ENCODE measurements around the gene GRPR.

GRPR gene

GRCh38 chrX:16123222-16123786, at the start of gene GRPR:
Gene GRPR (plus strand): TSS chrX:16123565. CDS start chrX:16123954, 389 bp downstream.
- DNase-seq (ENCODE audit: low read depth, low spot score) = peak; percentile 10
- no peak within 1 kb of the TSS for H3K27ac ChIP-seq

- DNase-seq (ENCODE audit: low read depth, low spot score) = no peak
- H3K27ac ChIP-seq = no peak overlapping the region
Measured at GRCh38 chrX:16075087-16075486, 48.3 kb upstream of the GRPR start.

GRCh38 chrX:16076834-16077233, 46.5 kb upstream of the GRPR start:
- no peak overlapping the region for H3K27ac ChIP-seq
- DNase-seq (ENCODE audit: low read depth, low spot score) = no peak

- no peak for DNase-seq (ENCODE audit: low read depth, low spot score)
- H3K27ac ChIP-seq = no peak overlapping the region
Measured at GRCh38 chrX:16077811-16078210, 45.6 kb upstream of the GRPR start.

DNA sequence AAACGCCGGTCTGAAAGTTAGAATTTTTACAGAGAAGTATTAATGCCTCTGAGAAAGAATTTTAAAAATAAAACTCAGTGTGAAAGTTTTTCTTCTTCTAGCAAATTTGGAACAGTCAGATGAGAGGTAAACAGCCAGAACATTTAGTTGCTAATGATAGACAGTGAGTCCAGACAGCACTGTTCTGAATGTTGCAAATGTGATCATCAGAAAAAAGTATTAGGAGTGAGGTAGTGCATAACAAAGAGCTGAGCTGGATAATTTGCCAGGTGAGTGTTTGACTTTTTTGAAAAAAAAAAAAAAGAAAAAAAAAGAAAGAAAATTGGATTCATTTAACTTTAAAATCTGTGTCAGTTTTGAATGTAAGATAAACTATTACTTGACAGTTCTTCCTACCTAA, 42.0 kb upstream of the GRPR start:
- no peak overlapping the region for H3K27ac ChIP-seq
- no peak for DNase-seq (ENCODE audit: low read depth, low spot score)

GRCh38 chrX:16082470-16083085, 40.8 kb upstream of the GRPR start:
- DNase-seq (ENCODE audit: low read depth, low spot score) = no peak
- H3K27ac ChIP-seq = no peak overlapping the region

DNA sequence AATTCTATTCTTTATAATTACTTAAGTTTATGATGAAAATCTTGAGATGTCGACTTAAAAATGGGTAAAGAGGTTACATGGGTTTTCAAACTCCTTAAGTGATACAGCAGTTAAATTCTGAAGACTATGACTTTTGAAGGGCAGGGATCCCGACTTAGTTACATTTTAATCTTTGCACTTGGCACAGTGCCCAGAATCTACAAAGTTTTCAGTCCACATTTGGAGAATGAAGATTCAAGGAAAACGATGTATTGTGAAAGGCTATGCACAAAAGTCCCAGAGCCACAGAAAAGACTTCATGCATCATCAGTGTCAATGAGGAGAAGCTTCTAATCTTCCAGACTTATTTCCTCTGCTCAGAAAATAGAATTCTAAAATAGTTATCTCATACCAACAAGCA, 36.3 kb upstream of the GRPR start:
- no peak for DNase-seq (ENCODE audit: low read depth, low spot score)

DNA sequence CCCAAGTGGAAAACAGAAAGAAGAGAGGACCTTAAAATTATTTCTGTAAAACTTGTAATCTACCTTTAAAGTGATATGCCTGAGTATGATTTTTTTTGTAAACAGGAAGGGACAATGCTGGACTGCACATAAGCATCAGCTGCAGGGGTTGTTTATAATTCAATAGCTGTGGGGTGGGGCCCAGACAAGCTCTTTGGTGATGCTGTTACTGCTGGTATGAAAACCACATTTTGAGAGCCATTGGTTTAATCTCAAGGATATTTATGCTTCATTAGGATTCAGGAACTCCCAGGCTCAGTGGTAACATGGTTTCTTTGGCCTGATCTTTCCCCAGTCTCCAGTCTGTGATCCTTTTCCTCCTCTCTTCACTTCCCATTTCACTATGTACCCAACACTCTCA, 34.3 kb upstream of the GRPR start:
- no peak overlapping the region for H3K27ac ChIP-seq
- DNase-seq (ENCODE audit: low read depth, low spot score) = no peak

More for the DNA sequence above, 36.3 kb upstream of the GRPR start:
- no peak overlapping the region for H3K27ac ChIP-seq

DNA sequence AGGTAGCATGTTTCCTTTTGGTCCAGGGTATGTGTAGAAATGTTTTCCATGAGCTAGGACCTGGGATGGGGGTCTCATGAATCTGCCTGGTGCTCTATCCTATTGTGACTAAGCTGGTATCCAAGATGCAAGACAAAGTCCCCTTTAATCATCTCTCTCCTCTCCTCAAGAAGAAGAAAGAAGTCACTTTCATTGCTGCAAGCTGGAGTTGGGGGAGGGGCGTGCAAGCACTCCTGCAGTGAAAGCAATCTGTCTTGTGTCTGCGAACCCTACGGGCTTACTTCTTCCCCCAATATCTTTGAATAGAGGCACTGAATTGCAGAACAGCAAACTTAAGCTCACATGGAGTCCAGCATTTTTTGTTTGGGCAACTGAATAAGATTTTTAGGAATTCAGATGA, 27.2 kb upstream of the GRPR start:
- no peak for DNase-seq (ENCODE audit: low read depth, low spot score)
- no peak overlapping the region for H3K27ac ChIP-seq

DNA sequence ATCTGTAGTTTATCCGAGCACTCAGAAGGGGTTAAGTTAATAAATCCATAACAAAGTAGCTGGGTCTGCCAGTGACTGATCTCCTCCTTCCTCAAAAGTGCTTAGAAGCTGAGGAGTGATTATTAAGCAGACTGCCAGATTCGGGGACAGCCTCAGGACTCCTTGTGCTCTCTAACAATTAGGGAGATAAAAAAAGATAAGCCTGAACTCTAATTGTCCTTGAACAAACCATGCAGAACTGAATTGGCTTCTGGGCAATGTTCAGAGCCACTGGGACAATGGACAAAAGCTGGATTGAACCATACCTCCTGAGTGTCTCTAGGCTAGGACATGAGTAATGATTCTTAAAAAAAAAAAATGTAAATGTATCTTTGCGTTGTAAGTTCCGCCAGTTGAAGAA, 22.7 kb upstream of the GRPR start:
- DNase-seq (ENCODE audit: low read depth, low spot score) = no peak
- no peak overlapping the region for H3K27ac ChIP-seq

DNA sequence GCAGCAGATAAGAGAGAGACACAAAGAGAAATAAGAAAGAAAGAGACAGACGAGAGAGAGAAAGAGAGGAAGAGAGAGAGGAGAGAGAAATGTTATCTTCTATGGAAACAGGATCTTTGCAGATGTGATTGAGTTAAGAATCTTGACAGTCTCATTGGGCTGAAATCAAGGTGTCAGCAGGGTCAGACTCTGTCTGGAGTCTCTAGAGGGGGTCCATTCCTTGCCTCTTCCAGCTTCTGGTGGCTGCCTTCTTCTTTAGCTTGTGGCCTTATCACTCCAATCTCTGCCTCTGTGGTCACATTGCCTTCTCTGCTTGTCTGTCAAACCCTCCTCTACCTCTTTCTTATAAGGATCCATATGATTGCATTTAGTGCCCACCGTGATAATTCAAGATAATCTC, 21.8 kb upstream of the GRPR start:
- DNase-seq (ENCODE audit: low read depth, low spot score) = no peak
- no peak overlapping the region for H3K27ac ChIP-seq

DNA sequence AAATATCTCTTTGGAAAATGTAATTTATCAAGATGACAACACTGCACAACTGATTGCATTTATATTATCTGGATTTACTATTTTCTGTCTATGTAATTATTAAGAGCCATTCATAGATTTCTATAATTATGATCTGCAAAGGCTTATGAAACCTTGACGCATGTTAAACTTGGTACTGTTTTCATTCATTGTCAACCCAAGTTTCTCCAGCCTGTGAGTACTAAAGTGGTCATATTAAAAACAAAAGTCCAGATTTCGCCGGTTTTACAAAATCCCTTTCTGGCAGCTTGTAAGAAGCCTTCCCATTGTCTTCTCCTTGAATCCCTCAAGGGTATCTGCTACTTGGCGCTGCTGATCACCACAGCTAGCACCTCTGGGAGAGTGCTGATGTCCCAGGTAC, 19.7 kb upstream of the GRPR start:
- DNase-seq (ENCODE audit: low read depth, low spot score) = no peak
- H3K27ac ChIP-seq = no peak overlapping the region

DNA sequence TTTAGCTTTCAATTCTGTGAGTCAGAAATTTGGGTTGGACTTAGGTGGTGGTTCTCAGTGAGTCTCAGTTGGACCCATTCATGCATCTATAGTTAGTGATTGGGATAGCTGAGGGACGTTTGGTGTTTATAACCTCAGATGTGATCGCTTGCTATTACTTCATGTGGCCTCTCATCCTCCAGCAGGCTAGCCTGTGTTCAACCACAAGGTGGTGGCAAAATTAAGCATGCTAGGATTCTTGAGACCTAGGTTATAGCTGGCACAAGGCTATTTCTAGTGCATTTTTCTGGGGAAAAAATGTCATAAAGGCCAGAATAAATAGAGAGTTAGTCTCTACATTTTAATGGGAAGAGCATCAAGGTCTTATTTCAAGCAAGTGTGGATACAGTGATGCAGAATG, 10.9 kb upstream of the GRPR start:
- DNase-seq (ENCODE audit: low read depth, low spot score) = no peak
- H3K27ac ChIP-seq = no peak overlapping the region

DNA sequence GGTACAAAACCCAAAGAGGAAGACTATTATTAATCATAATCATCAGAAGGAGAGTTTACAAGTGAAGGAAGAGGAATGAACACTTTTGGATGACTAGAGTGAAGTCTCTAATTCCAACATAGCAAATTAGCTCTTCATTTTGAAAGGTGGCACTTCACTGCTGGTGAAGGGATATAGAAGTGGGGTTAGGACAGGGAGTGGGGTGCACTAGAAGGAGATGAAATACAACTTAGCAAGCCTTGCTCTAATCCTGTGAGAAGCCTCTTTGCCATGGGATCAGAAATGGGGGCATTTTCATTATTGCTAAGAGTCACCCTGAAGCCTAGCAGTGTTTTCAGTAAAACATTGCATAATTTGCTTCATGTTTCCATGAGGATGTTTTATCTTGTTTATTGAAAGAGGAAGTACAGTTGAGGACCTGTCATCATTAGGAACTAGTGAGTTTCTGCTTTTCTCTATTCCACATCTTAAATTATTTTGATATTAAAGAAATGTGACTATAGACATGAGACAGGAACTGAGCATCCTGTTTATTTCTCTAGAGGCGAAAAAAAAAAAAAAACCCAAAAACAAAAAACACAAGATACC, 9.3 kb upstream of the GRPR start:
- no peak overlapping the region for H3K27ac ChIP-seq
- no peak for DNase-seq (ENCODE audit: low read depth, low spot score)

DNA sequence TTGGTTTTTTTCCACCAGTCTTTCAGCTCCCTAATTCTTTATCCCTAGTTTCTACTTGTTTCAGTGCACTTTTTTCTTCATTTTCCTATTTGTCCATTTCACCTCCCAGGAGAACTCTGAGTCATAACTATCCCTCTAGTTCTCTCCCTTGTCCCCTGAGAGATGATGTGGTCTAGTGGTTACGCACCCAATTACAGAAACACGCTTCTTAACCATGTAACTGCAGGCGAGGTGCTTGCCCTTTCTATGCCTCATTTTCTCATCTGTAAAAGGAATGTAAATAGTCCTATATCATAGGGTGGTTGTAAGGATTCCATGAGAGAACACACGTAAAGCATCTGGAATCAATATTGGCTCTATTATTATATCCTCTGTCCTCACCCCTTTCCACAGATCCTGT, 8.8 kb upstream of the GRPR start:
- no peak overlapping the region for H3K27ac ChIP-seq
- no peak for DNase-seq (ENCODE audit: low read depth, low spot score)

DNA sequence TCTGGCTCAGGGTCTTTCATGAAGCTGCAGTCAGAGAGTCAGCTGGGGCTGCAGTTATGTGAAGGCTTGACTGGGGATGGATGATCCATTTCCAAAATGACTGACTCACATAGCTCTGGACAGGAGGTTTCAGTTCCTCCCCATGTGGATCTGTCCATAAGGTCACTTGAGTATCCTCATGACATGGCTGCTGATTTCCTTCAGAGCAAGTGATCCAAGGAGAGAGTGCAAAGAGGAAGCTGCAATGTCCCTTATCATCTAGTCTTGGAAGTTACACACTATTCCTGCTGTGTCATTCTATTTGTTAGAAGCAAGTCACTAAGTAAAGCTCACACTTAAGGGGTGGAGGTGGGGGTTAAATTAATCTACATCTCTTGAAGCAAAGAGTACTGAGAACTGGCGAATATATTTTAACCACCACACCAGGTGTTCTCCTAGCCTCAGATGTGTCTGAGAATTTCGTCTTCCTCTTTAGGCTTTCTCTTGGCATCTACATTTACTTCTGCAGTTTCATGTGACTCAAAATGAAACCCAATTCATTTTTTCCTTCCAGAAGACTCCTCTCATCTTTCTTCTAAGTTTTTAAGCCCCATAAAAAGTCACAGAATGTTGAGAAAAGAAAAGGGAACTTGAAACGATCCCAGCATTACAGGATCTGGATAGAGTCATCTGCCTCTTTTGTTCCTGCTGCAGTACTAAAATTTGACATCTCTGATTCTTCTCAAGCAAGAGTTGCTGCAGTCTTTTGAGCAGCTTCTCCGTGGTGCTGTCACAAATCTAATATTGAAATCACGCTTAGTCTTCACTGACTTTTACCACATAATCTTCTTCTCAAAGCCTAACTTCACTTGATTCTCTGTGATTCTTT, 3.8 kb upstream of the GRPR start:
- no peak overlapping the region for H3K27ac ChIP-seq
- no peak for DNase-seq (ENCODE audit: low read depth, low spot score)

DNA sequence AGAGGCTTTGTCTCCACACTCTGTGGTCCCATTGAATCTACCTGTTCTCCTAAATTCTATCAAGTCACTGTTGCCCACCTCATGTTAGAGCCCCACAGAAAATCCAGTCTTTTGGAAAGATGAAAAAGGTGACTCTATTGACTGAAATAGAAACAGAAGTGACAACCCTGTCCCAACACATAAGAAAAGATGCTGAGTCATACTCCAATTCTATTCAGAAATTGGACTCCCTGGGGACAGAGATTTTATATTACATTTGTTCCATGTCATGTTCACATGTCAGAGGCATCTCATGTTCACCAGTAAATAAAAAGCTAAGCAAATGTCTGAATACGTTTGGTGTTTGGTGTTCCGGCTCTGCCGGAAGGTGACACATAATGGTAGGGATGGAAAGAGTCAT, 2.9 kb upstream of the GRPR start:
- H3K27ac ChIP-seq = no peak overlapping the region

DNA sequence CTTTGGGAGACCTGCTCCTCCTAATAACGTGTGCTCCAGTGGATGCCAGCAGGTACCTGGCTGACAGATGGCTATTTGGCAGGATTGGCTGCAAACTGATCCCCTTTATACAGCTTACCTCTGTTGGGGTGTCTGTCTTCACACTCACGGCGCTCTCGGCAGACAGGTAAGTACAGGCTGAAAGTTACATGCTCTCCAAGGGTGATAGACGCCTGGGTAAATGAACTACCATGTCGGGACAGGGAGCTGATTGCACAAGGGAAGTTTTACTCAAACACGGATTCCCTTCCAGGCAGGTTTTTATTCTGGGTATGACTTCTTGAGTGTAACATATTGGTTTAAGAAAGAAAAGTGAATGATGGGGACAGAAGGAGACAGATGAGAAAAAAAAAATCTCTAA, 836 bp downstream of the GRPR start:
- H3K27ac ChIP-seq = no peak overlapping the region

More for the DNA sequence above, 2.9 kb upstream of the GRPR start:
- no peak for DNase-seq (ENCODE audit: low read depth, low spot score)

GRCh38 chrX:16125520-16126149, 2.3 kb downstream of the GRPR start:
- no peak for DNase-seq (ENCODE audit: low read depth, low spot score)
- H3K27ac ChIP-seq = no peak overlapping the region

More for the DNA sequence above, 836 bp downstream of the GRPR start:
- DNase-seq (ENCODE audit: low read depth, low spot score) = no peak

DNA sequence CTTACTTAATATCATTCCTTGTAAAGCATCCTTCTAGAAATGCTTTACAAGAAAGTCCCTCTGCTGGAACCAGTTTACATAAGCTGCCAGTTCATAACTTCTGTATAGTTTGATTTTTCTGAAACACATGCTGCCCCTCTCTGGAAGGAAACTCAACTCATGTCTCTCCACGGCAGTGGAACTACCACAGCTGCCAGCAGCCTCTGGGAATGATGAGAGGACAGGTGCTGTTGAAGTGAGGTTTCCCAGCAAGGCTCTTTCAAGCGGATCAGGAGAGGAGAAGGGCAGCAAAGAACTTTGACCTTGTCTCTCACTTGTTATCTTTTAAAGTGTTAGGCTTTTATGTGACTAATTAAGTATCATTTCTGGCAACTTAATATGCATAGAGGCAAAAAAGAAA, 7.3 kb downstream of the GRPR start:
- H3K27ac ChIP-seq = no peak overlapping the region
- DNase-seq (ENCODE audit: low read depth, low spot score) = no peak

DNA sequence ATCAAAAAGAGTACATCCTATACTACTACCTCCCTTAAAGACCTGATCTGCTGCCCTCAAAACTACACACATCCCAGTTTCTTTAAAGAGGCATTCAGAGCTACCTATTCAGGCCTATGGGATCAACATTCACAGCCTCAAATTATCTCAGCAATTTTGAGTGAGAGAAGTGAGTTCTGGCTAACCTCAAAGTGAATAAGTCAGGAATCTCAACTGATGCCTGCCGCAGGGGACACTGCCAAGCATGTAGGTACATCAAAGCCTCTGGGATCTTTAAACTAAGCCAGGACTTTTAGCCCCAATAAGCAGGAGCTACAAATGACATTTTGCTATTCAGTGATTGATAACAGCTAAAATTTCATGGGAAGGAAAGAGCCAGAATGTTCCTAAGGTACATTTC, 11.6 kb downstream of the GRPR start:
- DNase-seq (ENCODE audit: low read depth, low spot score) = no peak
- no peak overlapping the region for H3K27ac ChIP-seq
